Hepatocyte (in vitro differentiated cells): ENCODE measurements around the gene SIGLEC11. TPM values are rescaled to one million over a fixed set of nuclear protein-coding genes. Genes with fewer than 3 reads are reported as not detected.

Experiments
- DNase-seq: peaks from one replicate; pipeline ENCODE4 v3.0.0-alpha.2; 2016; ENCODE audit warnings: low spot score
- H2AFZ ChIP-seq: fragments of 200-600 bp; sonication (generic); 2 replicates; pipeline ENCODE4 v1.6.0; 2016; ENCODE audit warnings: antibody characterized with exemption, mild to moderate bottlenecking
- H3K27ac ChIP-seq: fragments of 200-600 bp; sonication (generic); 2 replicates; pipeline ENCODE4 v1.5.1; 2016; ENCODE audit warnings: mild to moderate bottlenecking
- H3K27me3 ChIP-seq: fragments of 200-600 bp; sonication (generic); 2 replicates; pipeline ENCODE4 v1.6.1; 2016
- H3K36me3 ChIP-seq: fragments of 200-600 bp; sonication (generic); replicated peaks from 2 replicates; pipeline ENCODE4 v1.5.1; 2016; ENCODE audit warnings: low read depth; ENCODE audit not compliant: insufficient read depth
- H3K4me1 ChIP-seq: fragments of 200-600 bp; sonication (generic); 2 replicates; pipeline ENCODE4 v1.5.1; 2016; ENCODE audit warnings: mild to moderate bottlenecking, moderate library complexity; ENCODE audit not compliant: insufficient read depth
- H3K4me2 ChIP-seq: fragments of 200-600 bp; sonication (generic); 2 replicates; pipeline ENCODE4 v1.6.0; 2016
- H3K4me3 ChIP-seq: fragments of 200-600 bp; sonication (generic); 2 replicates; pipeline ENCODE4 v1.5.1; 2016; ENCODE audit warnings: mild to moderate bottlenecking
- H3K79me2 ChIP-seq: fragments of 200-600 bp; sonication (generic); 2 replicates; pipeline ENCODE4 v1.6.0; 2017; ENCODE audit warnings: mild to moderate bottlenecking
- H3K9me2 ChIP-seq: fragments of 200-600 bp; sonication (generic); replicated peaks from 2 replicates; pipeline ENCODE4 v1.6.0; 2017; ENCODE audit warnings: mild to moderate bottlenecking; ENCODE audit not compliant: insufficient read depth
- H3K9me3 ChIP-seq: fragments of 200-600 bp; sonication (generic); 2 replicates; pipeline ENCODE4 v1.5.1; 2016; ENCODE audit warnings: low read depth, mild to moderate bottlenecking
- H4K20me1 ChIP-seq: fragments of 200-600 bp; sonication (generic); 2 replicates; pipeline ENCODE4 v1.6.0; 2016; ENCODE audit warnings: mild to moderate bottlenecking; ENCODE audit not compliant: insufficient read depth, poor library complexity, severe bottlenecking
- CTCF ChIP-seq: fragments of 200-600 bp; sonication (generic); IDR thresholded peaks from 2 replicates; pipeline ENCODE4 v1.5.1; 2016; ENCODE audit warnings: antibody characterized with exemption, mild to moderate bottlenecking; ENCODE audit not compliant: poor library complexity
- EZH2 ChIP-seq: fragments of 200-600 bp; sonication (generic); IDR thresholded peaks from 2 replicates; pipeline ENCODE4 v1.6.1; 2016; ENCODE audit warnings: antibody characterized with exemption, mild to moderate bottlenecking, borderline replicate concordance
- EZH2phosphoT487 ChIP-seq: fragments of 200-600 bp; sonication (generic); IDR thresholded peaks from one replicate; pipeline ENCODE4 v1.6.1; 2018; ENCODE audit warnings: antibody characterized with exemption, mild to moderate bottlenecking, low read depth, moderate library complexity; ENCODE audit not compliant: unreplicated experiment, severe bottlenecking
- WGBS: methylation state at CpG from one replicate; pipeline ENCODE4 v1.1.6; 2016; ENCODE audit warnings: low lambda C conversion rate; ENCODE audit errors: missing lambda C conversion rate; 5-methylcytosine and 5-hydroxymethylcytosine counted together
- polyA plus RNA-seq: library from polyadenylated mRNA; unstranded; fragments of >200 nt; fragmentation: Nextera tagmentation; extraction: Ambion mirVana; gene quantifications from 2 replicates; pipeline ENCODE4 v1.2.1, GENCODE V29; 2016
- total RNA-seq: library from RNA; depleted of rRNA; stranded (reverse); fragments of >200 nt; gene quantifications from 2 replicates; pipeline ENCODE4 v1.2.3, GENCODE V29; 2014

SIGLEC11 gene
- total and polyA plus RNA-seq, 2 experiments from 2014 or later: 6.0 to 15.8 TPM

- 87% methylated on average over 13 of the region's 13 CpGs for WGBS
- no peak overlapping the region for H3K4me3 ChIP-seq
- no peak overlapping the region for H2AFZ ChIP-seq
- H3K79me2 ChIP-seq: no peaks in the 10 kb centered on the region
- TF ChIP-seq EZH2phosphoT487 (no peak), CTCF (no peak), EZH2 (no peak)
- H3K27ac ChIP-seq: no peak overlapping the region
- H3K9me3 ChIP-seq: no peaks in the 10 kb centered on the region
- H3K9me2 ChIP-seq: no peaks in the 10 kb centered on the region
- H3K4me1 ChIP-seq: peaks cover 37% of the 10 kb centered on the region
- no peaks in the 10 kb centered on the region for H3K27me3 ChIP-seq
- no peaks in the 10 kb centered on the region for H3K36me3 ChIP-seq
- H4K20me1 ChIP-seq: no peaks in the 10 kb centered on the region
- H3K4me2 ChIP-seq: no peak overlapping the region
- no peak for DNase-seq
These were observed 9.9 kb downstream of the SIGLEC11 start for GRCh38 chr19:49950956-49951526.

GRCh38 chr19:49950590-49950948, 10.4 kb downstream of the SIGLEC11 start:
- 84% methylated on average over 5 of the region's 5 CpGs for WGBS
- no peak overlapping the region for H3K27ac ChIP-seq
- TF ChIP-seq EZH2phosphoT487 (no peak), EZH2 (no peak), CTCF (no peak)

GRCh38 chr19:49949742-49950589, 11.0 kb downstream of the SIGLEC11 start:
- Histone ChIP-seq H3K27ac (no peak overlapping the region), H3K9me3 (no peaks in the 10 kb centered on the region), H3K79me2 (no peaks in the 10 kb centered on the region), H3K9me2 (no peaks in the 10 kb centered on the region), H4K20me1 (no peaks in the 10 kb centered on the region), H3K27me3 (no peaks in the 10 kb centered on the region), H3K36me3 (no peaks in the 10 kb centered on the region), H3K4me1 (peaks cover 34% of the 10 kb centered on the region), H3K4me3 (no peak overlapping the region), H3K4me2 (no peak overlapping the region), H2AFZ (no peak overlapping the region)
- no peak for DNase-seq
- WGBS: 75% methylated on average over 11 of the region's 11 CpGs
- TF ChIP-seq EZH2phosphoT487 (no peak), EZH2 (no peak), CTCF (no peak)

More at GRCh38 chr19:49950590-49950948, 10.4 kb downstream of the SIGLEC11 start:
- H3K27me3 ChIP-seq: no peaks in the 10 kb centered on the region
- DNase-seq: no peak
- no peaks in the 10 kb centered on the region for H3K9me2 ChIP-seq
- no peaks in the 10 kb centered on the region for H3K36me3 ChIP-seq
- no peak overlapping the region for H2AFZ ChIP-seq
- no peaks in the 10 kb centered on the region for H3K79me2 ChIP-seq
- H3K4me3 ChIP-seq: no peak overlapping the region
- H4K20me1 ChIP-seq: no peaks in the 10 kb centered on the region
- no peak overlapping the region for H3K4me2 ChIP-seq
- no peaks in the 10 kb centered on the region for H3K9me3 ChIP-seq
- H3K4me1 ChIP-seq: peaks cover 37% of the 10 kb centered on the region
